GM19035 (cell line): ENCODE measurements around the gene CTNNA2.

Source experiments
- ATAC-seq: cut with Tn5 transposase; IDR thresholded peaks from one replicate; pipeline ENCODE4 v1.9.1; 2021; ENCODE audit not compliant: unreplicated experiment

The CTNNA2 gene

DNA sequence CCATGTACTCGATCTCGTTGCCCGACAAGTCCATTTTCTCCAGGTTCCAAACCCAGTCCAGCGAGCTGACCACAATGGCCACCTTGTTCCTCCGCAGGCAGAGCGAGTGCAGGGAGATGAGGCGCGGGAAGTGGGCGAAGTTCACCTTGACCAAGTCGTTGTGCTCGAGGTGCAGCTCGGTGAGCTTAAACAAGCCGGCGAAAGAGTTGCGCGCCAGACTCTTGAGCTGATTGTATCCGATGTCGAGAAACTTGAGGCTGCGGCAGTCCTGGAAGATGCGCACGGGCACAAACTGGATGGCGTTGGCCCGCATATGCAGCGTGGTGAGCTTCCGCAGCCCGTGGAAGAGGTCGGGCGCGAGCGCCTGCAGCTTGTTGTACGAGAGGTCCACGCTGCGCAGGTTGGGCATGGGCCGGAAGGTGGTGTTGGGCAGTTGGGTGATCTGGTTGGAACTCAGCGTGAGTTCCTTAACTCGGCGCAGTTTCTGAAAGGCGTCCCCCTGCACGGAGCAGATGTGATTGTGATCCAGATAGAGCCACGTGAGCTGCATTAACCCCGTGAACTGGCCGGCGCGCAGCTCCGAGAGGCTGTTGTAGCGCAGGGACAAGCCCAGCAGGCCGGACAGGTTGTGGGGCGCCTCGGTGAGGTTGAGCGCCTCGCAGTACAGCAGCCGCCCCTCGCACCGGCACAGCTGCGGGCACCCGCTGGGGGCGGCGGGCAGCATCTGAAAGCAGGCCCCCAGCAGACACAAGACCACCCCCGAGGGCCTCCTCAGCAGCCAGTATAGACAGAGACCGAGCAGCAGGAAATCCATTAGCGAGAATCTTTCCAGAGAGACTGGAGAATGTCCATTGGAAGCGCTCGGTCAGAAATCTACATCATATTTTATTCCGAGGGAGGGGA lies 790.4 kb downstream of the CTNNA2 start:
- ATAC-seq = no peak

GRCh38 chr2:80303909-80304837 lies 791.3 kb downstream of the CTNNA2 start, which contains the start of gene LRRTM1:
LRRTM1 (minus strand) TSS chr2:80304752; CDS start chr2:80303819, 933 bp downstream.
- no peak for ATAC-seq

DNA sequence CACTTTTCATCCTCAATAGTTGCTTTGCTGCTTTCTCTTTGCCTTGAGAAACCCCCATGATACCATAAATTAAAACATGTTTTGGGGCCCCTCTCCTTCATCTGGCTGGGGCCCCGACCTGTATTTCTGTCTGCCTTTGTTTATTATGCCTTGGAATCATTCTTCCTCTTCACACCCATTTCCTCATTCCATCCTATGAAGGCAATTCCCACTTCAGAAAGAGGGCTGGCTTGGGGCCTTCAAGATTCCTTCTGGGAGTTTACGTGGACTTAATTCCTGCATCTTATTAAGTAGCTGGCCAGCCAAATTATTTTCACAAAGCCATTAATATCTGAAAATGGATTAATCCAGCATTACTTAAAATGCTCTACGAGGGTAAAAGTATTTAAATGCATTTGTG lies 798.5 kb downstream of the CTNNA2 start:
- no peak for ATAC-seq

DNA sequence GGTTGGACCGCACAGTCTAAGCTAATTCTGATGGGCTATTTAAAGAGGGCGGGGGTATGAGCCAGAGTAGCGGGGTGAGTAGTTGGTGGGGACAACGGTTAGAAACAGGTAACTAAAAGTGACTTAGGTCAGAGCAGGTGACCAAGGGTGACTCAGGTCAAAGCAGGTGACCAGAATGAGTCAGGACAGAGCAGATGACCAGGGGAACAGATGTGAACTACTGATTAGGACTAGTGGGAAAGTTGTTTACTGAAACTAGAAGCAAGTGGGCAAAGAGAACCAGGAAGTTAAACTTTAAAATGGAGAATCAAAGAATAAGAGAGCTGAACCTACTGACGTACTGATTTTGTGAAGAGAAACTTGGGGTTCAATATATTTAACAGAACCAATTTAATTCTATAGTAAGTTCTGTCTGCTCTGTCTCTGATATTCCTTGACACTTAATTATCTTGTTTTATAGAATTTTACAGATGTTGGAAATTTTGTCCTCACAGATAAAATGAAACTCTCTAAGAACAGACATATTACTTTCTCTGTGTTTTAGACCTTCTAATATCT lies 799.5 kb downstream of the CTNNA2 start:
- ATAC-seq = no peak

DNA sequence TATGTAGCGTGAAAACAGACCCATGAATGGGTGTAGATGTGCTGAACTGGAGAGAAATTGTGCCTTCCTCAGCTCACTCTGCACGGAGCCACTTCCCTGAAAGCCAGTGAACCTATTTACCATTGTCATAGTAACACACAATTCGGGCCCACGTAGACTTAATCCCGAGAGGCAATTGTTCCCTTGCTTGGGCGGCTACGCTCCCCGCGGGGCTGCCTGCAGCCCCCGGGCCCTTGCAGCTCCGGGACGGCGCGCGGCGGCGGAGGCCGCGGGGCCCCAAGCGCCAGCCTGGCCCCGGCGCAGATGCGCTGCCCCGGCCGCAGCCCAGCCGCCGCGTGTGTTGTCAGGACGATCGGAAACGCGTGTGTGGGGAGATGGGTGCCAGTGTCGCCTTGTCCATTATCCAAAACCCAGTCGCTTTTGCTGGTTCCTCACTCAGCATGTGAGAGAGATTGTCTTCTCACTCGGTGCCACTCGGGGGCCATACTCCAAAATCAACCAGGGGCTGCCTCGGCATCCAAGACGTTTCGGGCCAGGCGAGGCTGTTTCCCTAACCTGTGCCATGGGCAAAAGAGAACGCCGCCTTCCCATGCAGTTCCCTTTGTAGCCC lies 809.6 kb downstream of the CTNNA2 start:
- no peak for ATAC-seq

DNA sequence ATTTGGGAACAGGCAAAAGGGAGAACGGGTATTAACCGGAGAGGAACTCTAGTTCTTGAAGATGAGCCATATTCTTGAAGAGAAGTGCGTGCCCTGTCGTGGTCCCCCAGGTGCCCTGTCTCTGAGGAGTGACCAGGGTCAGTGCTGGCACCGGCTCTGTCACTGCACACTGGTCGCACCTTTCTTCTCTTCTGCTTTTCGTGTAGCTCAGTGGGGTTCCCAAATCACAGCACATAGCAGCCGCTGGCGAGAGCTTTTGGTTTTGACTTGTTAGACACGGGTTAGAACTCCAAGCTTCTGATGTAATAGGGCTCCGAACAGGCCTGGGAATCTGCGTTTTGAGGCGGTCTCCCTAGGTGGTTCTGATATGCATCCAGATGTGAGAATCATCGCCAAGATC lies 810.1 kb downstream of the CTNNA2 start:
- ATAC-seq = no peak

DNA sequence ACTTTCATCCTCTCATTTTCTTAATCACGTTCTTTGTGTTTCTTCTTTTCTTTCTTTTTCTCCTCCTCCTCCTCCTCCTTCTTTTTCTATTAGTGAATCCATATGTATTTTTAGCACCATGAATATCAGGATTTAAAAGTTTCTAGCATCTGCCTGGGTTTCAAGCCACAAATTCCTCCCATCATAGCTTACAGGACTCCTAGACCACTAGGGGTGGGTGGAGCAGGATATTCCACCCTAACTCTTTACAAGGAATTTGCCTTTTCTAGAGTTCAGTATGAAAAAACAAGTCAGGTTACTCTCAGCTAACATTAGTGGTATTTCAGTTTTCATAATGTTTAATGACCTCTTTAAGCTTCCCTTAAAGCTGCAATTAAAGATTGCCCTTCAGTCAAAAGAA lies 810.8 kb downstream of the CTNNA2 start:
- ATAC-seq = no peak

GRCh38 chr2:80324525-80324924 lies 811.7 kb downstream of the CTNNA2 start:
- ATAC-seq = no peak

DNA sequence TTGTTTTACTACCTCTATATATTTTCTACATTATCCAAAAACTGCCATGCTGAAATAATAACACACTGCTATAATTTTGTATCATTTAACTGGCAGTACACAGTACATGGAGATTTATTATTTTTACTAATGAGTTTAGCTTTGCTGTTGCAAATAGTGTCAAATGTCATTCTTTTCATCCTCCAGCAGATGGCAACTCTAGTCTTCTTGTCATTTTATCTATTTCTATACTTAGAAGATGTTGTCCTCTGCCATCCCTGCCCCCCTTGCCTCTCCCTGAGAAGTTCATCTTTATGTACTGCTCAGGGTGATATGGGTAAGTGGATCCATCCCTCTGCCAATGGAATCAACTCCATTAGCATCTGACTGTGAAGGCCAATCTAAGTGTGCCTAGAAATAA lies 813.4 kb downstream of the CTNNA2 start:
- no peak for ATAC-seq

DNA sequence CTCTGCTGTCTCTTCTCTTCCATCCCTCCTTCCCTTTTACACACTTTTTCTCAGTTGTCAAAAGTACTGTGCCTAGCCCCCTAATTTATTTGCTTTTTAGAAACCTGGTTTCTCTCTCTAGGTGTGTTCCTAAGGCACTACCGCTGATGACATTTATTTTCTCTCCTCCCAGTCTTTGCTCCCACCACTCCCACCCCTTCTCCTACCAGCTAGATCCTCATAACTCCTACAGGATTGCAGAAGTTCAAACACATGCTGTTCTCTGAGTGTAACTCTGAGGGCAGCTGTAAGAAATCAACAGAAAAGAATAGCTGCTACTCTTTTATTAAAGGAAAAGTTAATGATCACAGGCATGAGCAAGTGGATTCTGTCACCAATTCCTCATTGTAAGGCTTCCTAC lies 814.0 kb downstream of the CTNNA2 start:
- no peak for ATAC-seq

GRCh38 chr2:80328159-80328571 lies 815.3 kb downstream of the CTNNA2 start:
- ATAC-seq = no peak

- no peak for ATAC-seq
Observed at GRCh38 chr2:80329491-80329890, 816.6 kb downstream of the CTNNA2 start.

DNA sequence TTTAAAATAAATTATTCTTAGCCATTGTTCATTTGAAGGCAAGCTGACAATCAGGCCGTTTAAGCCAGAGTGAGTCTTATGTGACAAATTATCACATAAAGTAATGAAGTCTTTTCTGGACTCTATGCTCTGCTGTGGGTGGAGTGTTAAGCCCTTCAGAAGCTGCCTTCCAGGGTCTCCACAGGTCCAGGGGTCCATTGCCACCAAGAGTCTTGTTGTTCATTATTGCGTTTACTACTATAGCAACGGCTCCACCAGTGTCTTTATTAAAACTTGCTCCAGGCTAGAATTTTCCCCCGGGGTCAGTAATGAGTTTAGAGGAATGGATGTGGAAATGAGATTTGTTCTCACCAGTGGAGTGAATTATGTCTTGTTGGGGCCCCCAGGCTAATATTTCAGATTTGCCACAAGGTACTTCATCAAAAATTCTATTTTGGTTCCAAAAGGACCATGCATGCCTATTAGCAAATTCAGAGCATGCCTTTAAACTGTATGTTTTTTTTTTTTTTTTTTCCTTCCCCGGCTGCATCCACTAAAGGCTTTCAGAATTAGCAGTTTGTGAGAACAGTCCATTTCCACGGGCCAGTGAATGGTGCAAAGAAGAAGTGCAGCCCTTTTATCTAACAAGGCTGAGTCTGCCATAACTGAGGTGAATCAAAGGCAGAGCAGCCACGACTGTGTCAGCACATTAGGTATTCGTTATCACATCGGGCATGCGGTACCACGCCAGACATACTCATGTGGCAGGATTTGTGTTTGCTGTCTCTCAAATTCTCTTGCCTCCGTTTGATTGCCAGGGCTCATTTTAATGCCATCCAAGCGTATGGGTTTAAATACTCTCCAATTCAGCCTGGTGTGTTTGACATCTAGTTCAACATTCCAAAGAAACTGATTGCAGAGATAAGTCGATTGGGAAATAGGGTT lies 817.9 kb downstream of the CTNNA2 start:
- no peak for ATAC-seq

GRCh38 chr2:80333886-80334285 lies 821.0 kb downstream of the CTNNA2 start:
- no peak for ATAC-seq

GRCh38 chr2:80335411-80335810 lies 822.6 kb downstream of the CTNNA2 start:
- no peak for ATAC-seq

- ATAC-seq = no peak
Observed at GRCh38 chr2:80338794-80339193, 825.9 kb downstream of the CTNNA2 start.

DNA sequence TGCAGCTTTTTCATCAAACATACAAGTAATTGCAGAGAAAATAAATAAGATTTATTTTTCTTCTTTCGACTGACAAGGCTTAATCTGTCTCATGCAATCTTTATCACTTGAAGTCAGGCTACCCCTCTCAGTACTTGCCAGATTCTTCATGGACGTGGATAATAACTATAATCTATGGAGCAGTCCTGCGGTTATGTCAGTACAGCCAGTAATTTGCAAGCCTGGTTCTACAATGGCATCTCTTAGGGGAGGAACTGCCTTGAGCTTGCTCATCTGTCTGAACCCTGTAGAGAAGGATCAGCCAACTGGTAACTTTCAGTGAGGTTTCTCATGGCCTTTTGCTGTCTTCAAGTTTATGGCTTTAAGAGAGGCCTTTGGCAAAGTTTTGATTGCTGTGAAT lies 827.2 kb downstream of the CTNNA2 start:
- ATAC-seq = no peak

GRCh38 chr2:80348078-80348477 lies 835.2 kb downstream of the CTNNA2 start:
- no peak for ATAC-seq

- ATAC-seq = no peak
Observed at GRCh38 chr2:80348953-80349352, 836.1 kb downstream of the CTNNA2 start.

- no peak for ATAC-seq
Observed at GRCh38 chr2:80351231-80351630, 838.4 kb downstream of the CTNNA2 start.
